Keratinocyte (primary cell): ENCODE measurements around the gene THRB. TPM values are rescaled to one million over a fixed set of nuclear protein-coding genes. Genes with fewer than 3 reads are reported as not detected.

ENCODE experiments used
- DNase-seq: peaks from one replicate; pipeline ENCODE4 v3.0.0-alpha.2; 2011; ENCODE audit warnings: low read depth, missing footprints, low spot score
- FAIRE-seq: peaks from 2 replicates; lab custom pipeline; 2011; peaks lifted over from hg19 to GRCh38; lab: Jason Lieb, UNC
- H2AFZ ChIP-seq: 2 replicates; pipeline ENCODE4 v1.6.0; 2012; ENCODE audit warnings: low read length, control low read depth, inconsistent platforms; ENCODE audit not compliant: control insufficient read depth
- H3K27ac ChIP-seq: 2 replicates; pipeline ENCODE4 v1.5.1; 2011; ENCODE audit warnings: low read length; ENCODE audit not compliant: control insufficient read depth, insufficient read depth
- H3K27me3 ChIP-seq: 3 replicates; pipeline ENCODE4 v1.6.0; 2011; ENCODE audit warnings: low read length; ENCODE audit not compliant: control insufficient read depth, insufficient read depth; ENCODE audit errors: extremely low read depth
- H3K36me3 ChIP-seq, 2 experiments: 2 replicates in 1 of 2; 3 replicates in 1 of 2; pipeline ENCODE4 v1.5.1; 2011; ENCODE audit warnings: low read length in 2 of 2, mild to moderate bottlenecking in 1 of 2; ENCODE audit not compliant: control insufficient read depth in 2 of 2, insufficient read depth in 2 of 2; ENCODE audit errors: extremely low read depth in 1 of 2
- H3K4me1 ChIP-seq: 3 replicates; pipeline ENCODE4 v1.5.1; 2011; ENCODE audit warnings: low read length; ENCODE audit not compliant: control insufficient read depth, insufficient read depth; ENCODE audit errors: extremely low read depth
- H3K4me2 ChIP-seq: 3 replicates; pipeline ENCODE4 v1.6.0; 2011; ENCODE audit warnings: low read depth, low read length; ENCODE audit not compliant: control insufficient read depth, insufficient read depth; ENCODE audit errors: extremely low read depth
- H3K4me3 ChIP-seq, 3 experiments: fragments of 200-600 bp in 1 of 3; sonication (generic) in 1 of 3; 2 replicates in 2 of 3; 3 replicates in 1 of 3; pipeline ENCODE4 v1.5.1; 2011 to 2016; ENCODE audit warnings: low read length in 3 of 3, mild to moderate bottlenecking in 3 of 3, control low read depth in 2 of 3, inconsistent platforms in 1 of 3, low read depth in 1 of 3, mixed read lengths in 1 of 3, mixed run types in 1 of 3, moderate library complexity in 1 of 3; ENCODE audit not compliant: control insufficient read depth in 2 of 3, insufficient read depth in 2 of 3; ENCODE audit errors: extremely low read depth in 1 of 3
- H3K79me2 ChIP-seq: 2 replicates; pipeline ENCODE4 v1.6.0; 2012; ENCODE audit warnings: low read length; ENCODE audit not compliant: control insufficient read depth, insufficient read depth
- H3K9ac ChIP-seq: 3 replicates; pipeline ENCODE4 v1.6.0; 2011; ENCODE audit warnings: low read length; ENCODE audit not compliant: control insufficient read depth, insufficient read depth; ENCODE audit errors: extremely low read depth
- H3K9me1 ChIP-seq: 3 replicates; pipeline ENCODE4 v1.6.0; 2011; ENCODE audit warnings: low read length; ENCODE audit not compliant: control insufficient read depth, insufficient read depth; ENCODE audit errors: extremely low read depth
- H3K9me3 ChIP-seq: 2 replicates; pipeline ENCODE4 v1.5.1; 2012; ENCODE audit warnings: low read depth, low read length; ENCODE audit not compliant: control insufficient read depth
- H4K20me1 ChIP-seq: 3 replicates; pipeline ENCODE4 v1.6.0; 2011; ENCODE audit warnings: low read length; ENCODE audit not compliant: control insufficient read depth, insufficient read depth; ENCODE audit errors: extremely low read depth
- CTCF ChIP-seq, 3 experiments: IDR thresholded peaks in 1 of 3; conservative IDR thresholded peaks in 1 of 3; optimal IDR thresholded peaks in 1 of 3; 2 replicates in 2 of 3; 3 replicates in 1 of 3; pipeline versions ENCODE3 to v1.5.1; 2011; ENCODE audit warnings: low read length in 3 of 3, mild to moderate bottlenecking in 3 of 3, moderate library complexity in 2 of 3, control low read depth in 1 of 3, inconsistent platforms in 1 of 3; ENCODE audit not compliant: insufficient read depth in 2 of 3; ENCODE audit errors: extremely low read depth in 1 of 3
- EZH2 ChIP-seq: IDR thresholded peaks from one replicate; pipeline ENCODE4 v1.6.1; 2012; ENCODE audit warnings: inconsistent platforms, mild to moderate bottlenecking, low read length, moderate library complexity
- dilution Hi-C: fragments of 300-500 bp; cut with MboI; formaldehyde crosslinking; loops from one replicate; pipeline ENCODE4 v1.7.0; 2020; ENCODE audit warnings: low sequenced_read_pairs; ENCODE audit not compliant: extremely low pct_ligation_motif_present
- polyA plus RNA-seq, 5 experiments: library from polyadenylated mRNA; depleted of rRNA in 3 of 5; stranded (reverse) in 3 of 5; stranded (forward) in 1 of 5; unstranded in 1 of 5; fragments of >200 nt; gene quantifications; 1 replicate in 1 of 5; 2 replicates in 3 of 5; 3 replicates in 1 of 5; pipeline versions ENCODE4 v1.2.1 to v1.2.3, GENCODE V29; 2011 to 2012; ENCODE audit warnings: missing spikeins in 2 of 5, low read depth in 1 of 5, low replicate concordance in 1 of 5

The THRB gene
- polyA plus RNA-seq, 1 donor (not counting 4 experiments of a cell fraction or from before 2014, with no cell fraction given) = 2.6 TPM

GRCh38 chr3:24355806-24356205 is 138.8 kb downstream of the THRB start:
- H3K9ac ChIP-seq = no peak overlapping the region
- no peak overlapping the region for H3K4me2 ChIP-seq
- no peak for FAIRE-seq
- TF ChIP-seq CTCF (optimal IDR thresholded peaks at IDR 0.05 in 1 of 3, IDR thresholded peaks at IDR 0.05 in 1 of 3, conservative IDR thresholded peaks at IDR 0.05 in 1 of 3; ENCODE audit: extremely low read depth in 1 of 3, insufficient read depth in 2 of 3, low read length in 3 of 3) (no peak), EZH2 (no peak)
- no peaks in the 10 kb centered on the region for H3K9me1 ChIP-seq
- H3K9me3 ChIP-seq = no peaks in the 10 kb centered on the region
- peaks cover 5% of the 10 kb centered on the region for H3K4me1 ChIP-seq
- no peaks in the 10 kb centered on the region for H4K20me1 ChIP-seq
- no peaks in the 10 kb centered on the region for H3K79me2 ChIP-seq
- no peak overlapping the region for H3K27ac ChIP-seq
- no peaks in the 10 kb centered on the region for H3K36me3 ChIP-seq
- H3K27me3 ChIP-seq = no peaks in the 10 kb centered on the region
- no peak overlapping the region for H2AFZ ChIP-seq
- DNase-seq = no peak
- H3K4me3 ChIP-seq = no peak overlapping the region
- dilution Hi-C loops = no loop called here

- no peak for TF ChIP-seq EZH2
- TF ChIP-seq CTCF (optimal IDR thresholded peaks at IDR 0.05 in 1 of 3, IDR thresholded peaks at IDR 0.05 in 1 of 3, conservative IDR thresholded peaks at IDR 0.05 in 1 of 3; ENCODE audit: extremely low read depth in 1 of 3, insufficient read depth in 2 of 3, low read length in 3 of 3) = no peak
- dilution Hi-C loops = no loop called here
- FAIRE-seq (no peak), DNase-seq (no peak)
- H3K9ac ChIP-seq = no peak overlapping the region
- H2AFZ ChIP-seq = no peak overlapping the region
- H3K27me3 ChIP-seq = no peaks in the 10 kb centered on the region
- no peaks in the 10 kb centered on the region for H4K20me1 ChIP-seq
- no peaks in the 10 kb centered on the region for H3K36me3 ChIP-seq
- no peaks in the 10 kb centered on the region for H3K9me1 ChIP-seq
- H3K4me1 ChIP-seq = peaks cover 5% of the 10 kb centered on the region
- H3K4me2 ChIP-seq = no peak overlapping the region
- no peak overlapping the region for H3K4me3 ChIP-seq
- no peaks in the 10 kb centered on the region for H3K9me3 ChIP-seq
- no peaks in the 10 kb centered on the region for H3K79me2 ChIP-seq
- H3K27ac ChIP-seq = no peak overlapping the region
These were observed 140.4 kb downstream of the THRB start for GRCh38 chr3:24354230-24354629.
